Activated CD4-positive, alpha-beta memory T cell treated with anti-CD3 and anti-CD28 coated beads, Interleukin-2, amount 10 ng/mL, durations not matched to agents 7 days and 5 days (primary cell): ENCODE data around the gene OR6S1. TPM values are rescaled to one million over a fixed set of nuclear protein-coding genes. Genes with fewer than 3 reads are reported as not detected.
"Not testable (repeated sequence)": the region's sequence is repeated elsewhere in the genome, so short reads cannot be mapped to it uniquely, and the experiment has no call there.

Experiments used
- CTCF ChIA-PET: fragments of 350-600 bp; sonication (Branson Sonifier 250); formaldehyde crosslinking; loops from one replicate; lab custom pipeline; 2021; ENCODE audit warnings: antibody characterized with exemption, inconsistent platforms; lab: Charles Lee
- POLR2A ChIA-PET: fragments of 350-600 bp; sonication (Branson Sonifier 250); formaldehyde crosslinking; loops from one replicate; lab custom pipeline; 2021; ENCODE audit warnings: antibody characterized with exemption; lab: Charles Lee
- DNase-seq: peaks from one replicate; pipeline ENCODE4 v3.0.0-alpha.2; 2020
- H3K27ac Mint-ChIP-seq: one replicate; pipeline ENCODE4 v1.8.0; 2021; ENCODE audit warnings: mild to moderate bottlenecking, mixed read lengths
- H3K27me3 Mint-ChIP-seq: one replicate; pipeline ENCODE4 v1.8.0; 2021; ENCODE audit warnings: mixed read lengths
- H3K36me3 Mint-ChIP-seq: one replicate; pipeline ENCODE4 v1.8.0; 2021; ENCODE audit warnings: low read depth, mixed read lengths
- H3K4me1 Mint-ChIP-seq: one replicate; pipeline ENCODE4 v1.8.0; 2021; ENCODE audit warnings: mixed read lengths
- H3K4me3 Mint-ChIP-seq: one replicate; pipeline ENCODE4 v1.8.0; 2021; ENCODE audit warnings: mild to moderate bottlenecking, mixed read lengths
- H3K9me3 Mint-ChIP-seq: one replicate; pipeline ENCODE4 v1.8.0; 2021; ENCODE audit warnings: mixed read lengths
- total RNA-seq, 2 experiments: library from RNA; stranded (reverse); gene quantifications; one replicate each; pipeline ENCODE4 v1.2.3, GENCODE V29; 2021

The OR6S1 gene
- total RNA-seq, 2 experiments from 2014 or later = not detected

- no peaks in the 10 kb centered on the region for H3K9me3 Mint-ChIP-seq
- POLR2A ChIA-PET = no interaction called here
Observed at GRCh38 chr14:20644520-20644919, 3.0 kb upstream of the OR6S1 start.

DNA sequence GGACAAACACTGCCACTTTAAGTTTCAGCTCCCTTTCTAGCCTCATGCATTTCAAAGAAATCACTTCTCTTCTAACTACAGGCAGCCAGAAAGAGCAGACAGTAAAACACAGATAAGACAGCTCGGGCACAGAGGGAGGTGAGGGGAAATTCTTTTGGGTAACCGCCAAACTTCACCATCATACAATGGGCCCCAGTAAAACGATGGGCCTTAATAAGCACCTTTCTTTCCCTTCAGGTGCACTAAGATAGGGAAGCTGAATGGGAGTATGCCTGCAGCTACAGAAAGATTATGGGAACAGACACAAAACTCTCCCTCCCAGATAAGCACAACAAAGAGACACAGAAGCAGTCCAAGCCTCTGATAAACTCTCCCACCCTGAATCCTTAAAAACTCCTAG is 1.3 kb upstream of the OR6S1 start:
- H3K4me1 Mint-ChIP-seq, H3K36me3 Mint-ChIP-seq, POLR2A ChIA-PET, H3K9me3 Mint-ChIP-seq, DNase-seq, H3K27ac Mint-ChIP-seq, H3K4me3 Mint-ChIP-seq: not testable (repeated sequence)
- H3K27me3 Mint-ChIP-seq = peaks cover 51% of the 10 kb centered on the region
- CTCF ChIA-PET = interaction anchor here (0.5 kb wide), 1 partner anchor 61 kb away, joined by 3 read pairs; no protein-coding TSS in a partner anchor

More at GRCh38 chr14:20644520-20644919, 3.0 kb upstream of the OR6S1 start:
- H3K36me3 Mint-ChIP-seq = no peaks in the 10 kb centered on the region
- CTCF ChIA-PET = no interaction called here
- no peak overlapping the region for H3K4me3 Mint-ChIP-seq
- H3K27ac Mint-ChIP-seq = no peak overlapping the region
- no peak for DNase-seq
- peaks cover 55% of the 10 kb centered on the region for H3K27me3 Mint-ChIP-seq
- no peaks in the 10 kb centered on the region for H3K4me1 Mint-ChIP-seq

DNA sequence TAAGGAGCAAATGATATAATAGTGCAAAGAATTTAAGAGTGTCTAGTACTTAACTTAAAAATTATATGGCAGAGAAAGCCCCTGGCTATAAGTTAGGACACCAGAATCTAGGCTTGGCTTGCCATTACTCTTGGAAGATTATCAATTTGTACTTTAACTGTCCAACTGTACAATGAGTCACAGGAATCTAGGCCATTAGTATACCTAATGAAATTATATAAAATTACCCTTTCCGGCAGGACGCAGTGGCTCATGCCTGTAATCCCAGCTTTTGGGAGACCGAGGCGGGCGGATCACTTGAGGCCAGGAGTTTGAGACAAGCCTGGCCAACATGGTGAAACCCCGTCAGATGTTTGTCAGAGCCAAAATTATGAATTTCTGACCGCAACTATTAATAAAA is 691 bp upstream of the OR6S1 start:
- DNase-seq = no peak
- H3K9me3 Mint-ChIP-seq = no peaks in the 10 kb centered on the region
- H3K4me1 Mint-ChIP-seq = no peaks in the 10 kb centered on the region
- CTCF ChIA-PET = interaction anchor here (0.5 kb wide), 1 partner anchor 61 kb away, joined by 3 read pairs; no protein-coding TSS in a partner anchor
- no peak overlapping the region for H3K27ac Mint-ChIP-seq
- H3K36me3 Mint-ChIP-seq = no peaks in the 10 kb centered on the region
- POLR2A ChIA-PET = no interaction called here
- H3K27me3 Mint-ChIP-seq = peaks cover 49% of the 10 kb centered on the region
- H3K4me3 Mint-ChIP-seq = no peak overlapping the region

DNA sequence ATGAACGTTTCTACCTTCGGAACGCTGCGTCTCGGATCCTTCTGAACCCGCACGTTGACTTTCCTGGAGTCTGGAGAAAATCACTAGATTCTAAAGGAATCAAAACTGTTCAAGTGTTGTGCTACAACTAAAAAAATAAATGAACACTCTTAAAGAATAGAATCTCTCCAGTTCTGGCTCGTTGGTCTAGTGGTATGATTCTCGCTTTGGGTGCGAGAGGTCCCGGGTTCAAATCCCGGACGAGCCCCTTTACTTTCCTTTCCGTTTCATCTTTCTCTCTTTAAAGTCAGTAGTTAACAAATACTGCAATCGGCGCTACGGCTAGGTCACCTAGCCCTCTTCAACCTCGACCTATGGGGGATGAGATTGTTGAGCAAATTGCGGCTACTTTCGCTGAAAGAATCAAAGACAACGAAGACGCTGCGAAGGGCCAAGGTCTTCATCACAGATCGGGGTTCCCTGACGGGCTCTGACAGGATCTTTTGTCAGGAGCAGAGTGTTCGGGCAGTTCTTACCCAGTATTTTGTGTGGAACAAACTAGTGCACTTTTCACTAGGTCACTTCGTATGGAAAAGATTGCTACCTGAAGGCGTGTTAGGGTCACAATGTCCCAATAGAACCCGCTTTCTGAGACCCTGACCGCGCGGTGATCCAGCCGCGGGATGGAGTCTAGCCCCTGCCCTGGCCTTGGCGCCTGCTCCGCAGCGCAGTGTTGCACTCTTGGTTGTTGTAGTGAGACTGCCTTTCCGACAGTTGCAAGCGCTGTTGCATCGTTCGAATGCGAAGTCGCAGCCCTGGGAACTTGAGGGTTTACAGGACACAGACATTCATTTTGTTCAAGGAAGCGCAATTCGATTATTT is 8.4 kb downstream of the OR6S1 start:
- DNase-seq = peak; percentile 72
- Mint-ChIP-seq H3K9me3 (no peaks in the 10 kb centered on the region), H3K4me1 (peaks cover 34% of the 10 kb centered on the region), H3K36me3 (no peaks in the 10 kb centered on the region), H3K4me3 (peak overlapping the region; percentile 68), H3K27ac (peak overlapping the region; percentile 70), H3K27me3 (peaks cover 78% of the 10 kb centered on the region)
- ChIA-PET CTCF (interaction anchor here (0.8 to 1.7 kb wide), 6 partner anchors 12 to 303 kb away, joined by 3 to 7 read pairs (median 4); no protein-coding TSS in a partner anchor), POLR2A (interaction anchor here (0.9 to 3.1 kb wide), 6 partner anchors 11 to 163 kb away, joined by 3 to 14 read pairs (median 4); partner anchors contain the start of gene PNP)

- peak overlapping the region; percentile 68 for H3K4me3 Mint-ChIP-seq
- peak overlapping the region; percentile 70 for H3K27ac Mint-ChIP-seq
- no peak for DNase-seq
- no peaks in the 10 kb centered on the region for H3K36me3 Mint-ChIP-seq
- peaks cover 38% of the 10 kb centered on the region for H3K4me1 Mint-ChIP-seq
- H3K9me3 Mint-ChIP-seq = no peaks in the 10 kb centered on the region
- CTCF ChIA-PET = interaction anchor here (0.8 to 1.7 kb wide), 9 partner anchors 11 to 302 kb away, joined by 3 to 7 read pairs (median 4); no protein-coding TSS in a partner anchor
- POLR2A ChIA-PET = interaction anchor here (0.9 to 3.1 kb wide), 6 partner anchors 10 to 163 kb away, joined by 3 to 14 read pairs (median 4); partner anchors contain the start of gene PNP
- peaks cover 83% of the 10 kb centered on the region for H3K27me3 Mint-ChIP-seq
Observed at GRCh38 chr14:20632448-20632830, 9.1 kb downstream of the OR6S1 start.

DNA sequence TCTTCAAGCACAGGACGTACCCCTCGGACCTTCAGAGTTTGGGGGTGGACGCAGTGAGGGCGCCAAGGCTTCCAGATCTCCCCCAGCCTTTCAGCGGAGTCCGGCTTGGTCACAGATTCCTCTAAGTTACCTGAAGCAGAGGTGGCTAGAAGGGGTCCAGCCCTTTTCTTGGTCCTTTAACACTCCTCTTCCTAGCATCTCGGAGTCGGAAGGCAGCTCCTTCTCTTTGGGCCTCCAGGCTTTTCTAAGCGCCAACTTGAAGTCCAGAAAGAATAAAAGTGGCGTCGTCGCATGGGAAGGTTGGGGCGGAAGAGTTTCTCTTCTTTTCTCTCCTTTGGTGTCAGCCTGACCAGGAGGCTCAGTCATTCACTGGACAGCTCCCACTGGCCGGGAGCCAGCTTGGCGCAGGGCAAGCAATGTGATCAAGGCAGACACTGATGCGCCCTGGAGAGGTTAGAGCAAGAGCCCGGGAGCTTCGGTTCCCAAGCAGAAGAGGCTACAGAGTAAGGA is 9.6 kb downstream of the OR6S1 start:
- POLR2A ChIA-PET = interaction anchor here (0.9 to 3.1 kb wide), 7 partner anchors 9 to 162 kb away, joined by 3 to 14 read pairs (median 4); partner anchors contain the start of gene PNP
- peaks cover 88% of the 10 kb centered on the region for H3K27me3 Mint-ChIP-seq

DNA sequence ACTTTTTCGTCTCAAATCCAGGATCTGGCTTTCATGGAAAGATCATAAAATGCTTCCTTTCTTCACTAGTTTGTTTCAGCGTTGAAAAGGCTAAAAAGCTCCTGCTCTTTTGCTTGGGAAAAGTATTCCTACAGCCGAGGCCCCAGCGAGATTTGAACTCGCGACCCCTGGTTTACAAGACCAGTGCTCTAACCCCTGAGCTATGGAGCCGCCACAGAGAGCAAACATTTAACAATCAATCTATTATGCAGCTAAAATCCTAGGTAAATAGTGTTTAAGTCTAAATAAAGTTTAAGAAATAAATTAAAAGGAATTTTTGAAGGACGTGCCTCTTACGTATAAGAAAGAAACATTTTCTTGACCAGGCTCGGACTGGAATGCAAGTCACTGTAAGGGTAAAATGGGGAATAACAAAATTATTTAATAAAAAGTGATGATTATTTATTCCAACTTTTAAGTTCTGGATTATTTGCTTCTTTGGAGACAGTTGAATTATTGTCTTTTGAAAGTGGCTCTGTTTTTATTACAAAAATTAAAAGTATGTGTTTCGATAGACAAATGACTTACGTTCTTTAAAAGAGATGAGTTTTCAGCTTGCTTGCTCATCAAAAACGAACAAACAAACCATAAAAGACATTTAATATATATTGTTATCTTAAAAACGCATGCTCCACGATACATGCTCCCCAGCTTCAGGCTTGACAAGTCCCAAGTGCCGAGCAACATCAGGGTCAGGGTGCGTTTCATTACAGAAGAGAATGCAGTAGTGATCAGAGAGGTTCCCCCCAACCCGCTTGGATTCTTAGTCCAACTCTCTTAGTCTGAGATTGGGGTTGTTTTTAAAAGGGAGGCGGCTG is 10.2 kb downstream of the OR6S1 start:
- H3K36me3 Mint-ChIP-seq = no peaks in the 10 kb centered on the region
- peaks cover 49% of the 10 kb centered on the region for H3K4me1 Mint-ChIP-seq
- H3K9me3 Mint-ChIP-seq = no peaks in the 10 kb centered on the region
- H3K27ac Mint-ChIP-seq = no peak overlapping the region
- POLR2A ChIA-PET = interaction anchor here (0.8 to 3.1 kb wide), 8 partner anchors 18 to 161 kb away, joined by 3 to 14 read pairs (median 4); partner anchors contain the start of gene PNP
- CTCF ChIA-PET = interaction anchor here (0.9 to 1.7 kb wide), 15 partner anchors 9 to 301 kb away, joined by 3 to 9 read pairs (median 4); no protein-coding TSS in a partner anchor
- peak overlapping the region; percentile 68 for H3K4me3 Mint-ChIP-seq
- peaks cover 88% of the 10 kb centered on the region for H3K27me3 Mint-ChIP-seq
- no peak for DNase-seq

More for the DNA sequence above, 9.6 kb downstream of the OR6S1 start:
- CTCF ChIA-PET = interaction anchor here (0.8 to 1.7 kb wide), 12 partner anchors 9 to 301 kb away, joined by 3 to 7 read pairs (median 4); no protein-coding TSS in a partner anchor
- no peaks in the 10 kb centered on the region for H3K36me3 Mint-ChIP-seq
- no peaks in the 10 kb centered on the region for H3K9me3 Mint-ChIP-seq
- peak overlapping the region; percentile 68 for H3K4me3 Mint-ChIP-seq
- H3K27ac Mint-ChIP-seq = no peak overlapping the region
- no peak for DNase-seq
- peaks cover 42% of the 10 kb centered on the region for H3K4me1 Mint-ChIP-seq

- no peak for DNase-seq
- POLR2A ChIA-PET = interaction anchor here (0.8 to 3.1 kb wide), 4 partner anchors 17 to 53 kb away, joined by 3 to 14 read pairs (median 4); no protein-coding TSS in a partner anchor
- peak overlapping the region; percentile 3 for H3K27ac Mint-ChIP-seq
- no peaks in the 10 kb centered on the region for H3K9me3 Mint-ChIP-seq
- H3K4me3 Mint-ChIP-seq = peak overlapping the region; percentile 67
- peaks cover 86% of the 10 kb centered on the region for H3K27me3 Mint-ChIP-seq
- CTCF ChIA-PET = interaction anchor here (0.9 to 1.4 kb wide), 7 partner anchors 8 to 67 kb away, joined by 3 to 9 read pairs (median 4); no protein-coding TSS in a partner anchor
- peaks cover 55% of the 10 kb centered on the region for H3K4me1 Mint-ChIP-seq
- peaks cover 2% of the 10 kb centered on the region for H3K36me3 Mint-ChIP-seq
Observed at GRCh38 chr14:20630340-20631022, 11.0 kb downstream of the OR6S1 start.

- Mint-ChIP-seq H3K9me3 (no peaks in the 10 kb centered on the region), H3K27me3 (peaks cover 82% of the 10 kb centered on the region), H3K27ac (no peak overlapping the region), H3K36me3 (peaks cover 4% of the 10 kb centered on the region), H3K4me1 (peaks cover 71% of the 10 kb centered on the region), H3K4me3 (no peak overlapping the region)
- ChIA-PET CTCF (interaction anchor here (1.4 kb wide), 1 partner anchor 53 kb away, joined by 3 read pairs; no protein-coding TSS in a partner anchor), POLR2A (interaction anchor here (1.0 kb wide), 1 partner anchor 15 kb away, joined by 3 read pairs; no protein-coding TSS in a partner anchor)
- DNase-seq = no peak
Observed at GRCh38 chr14:20628063-20628854, 13.2 kb downstream of the OR6S1 start.

- CTCF ChIA-PET = interaction anchor here (1.4 kb wide), 1 partner anchor 53 kb away, joined by 3 read pairs; no protein-coding TSS in a partner anchor
- Mint-ChIP-seq H3K4me3 (no peak overlapping the region), H3K27me3 (peaks cover 77% of the 10 kb centered on the region), H3K27ac (no peak overlapping the region), H3K9me3 (no peaks in the 10 kb centered on the region), H3K4me1 (peaks cover 71% of the 10 kb centered on the region), H3K36me3 (peaks cover 4% of the 10 kb centered on the region)
- DNase-seq = no peak
- POLR2A ChIA-PET = no interaction called here
Observed at GRCh38 chr14:20627346-20628027, 14.0 kb downstream of the OR6S1 start.
